Fibroblast of pulmonary artery (primary cell): ENCODE measurements around the gene TARDBP.

Experiments used
- DNase-seq: peaks from one replicate; pipeline ENCODE4 v3.0.0-alpha.2; 2010; ENCODE audit warnings: low read depth
- H3K4me3 ChIP-seq: replicated peaks from 2 replicates; pipeline ENCODE4 v1.5.1; 2011; ENCODE audit warnings: low read depth, mild to moderate bottlenecking, control low read depth, low read length, moderate library complexity
- CTCF ChIP-seq: IDR thresholded peaks from 2 replicates; pipeline ENCODE4 v1.5.1; 2011; ENCODE audit warnings: mild to moderate bottlenecking, control low read depth, low read length, inconsistent platforms; ENCODE audit errors: missing control alignments

TARDBP gene

GRCh38 chr1:11024874-11025203 lies 12.4 kb downstream of the TARDBP start:
- H3K4me3 ChIP-seq = no peak overlapping the region
- no peak for DNase-seq
- TF ChIP-seq CTCF = no peak

GRCh38 chr1:11025618-11026017 lies 13.2 kb downstream of the TARDBP start:
- DNase-seq = no peak
- H3K4me3 ChIP-seq = no peak overlapping the region
- no peak for TF ChIP-seq CTCF

- H3K4me3 ChIP-seq = no peak overlapping the region
- no peak for TF ChIP-seq CTCF
- DNase-seq = no peak
These were observed 13.6 kb downstream of the TARDBP start for GRCh38 chr1:11026052-11026451.

GRCh38 chr1:11026903-11027302 lies 14.4 kb downstream of the TARDBP start:
- TF ChIP-seq CTCF = no peak
- H3K4me3 ChIP-seq = no peak overlapping the region

GRCh38 chr1:11027316-11027715 lies 14.9 kb downstream of the TARDBP start:
- DNase-seq = no peak
- no peak overlapping the region for H3K4me3 ChIP-seq
- TF ChIP-seq CTCF = no peak

More at GRCh38 chr1:11026903-11027302, 14.4 kb downstream of the TARDBP start:
- no peak for DNase-seq

GRCh38 chr1:11028018-11028417 lies 15.6 kb downstream of the TARDBP start:
- DNase-seq = no peak
- H3K4me3 ChIP-seq = no peak overlapping the region
- no peak for TF ChIP-seq CTCF

- H3K4me3 ChIP-seq = no peak overlapping the region
- TF ChIP-seq CTCF = no peak
- no peak for DNase-seq
These were observed 18.4 kb downstream of the TARDBP start for GRCh38 chr1:11030865-11031264.
